Measurements from ENCODE around the gene PZP.

Gene PZP

DNA sequence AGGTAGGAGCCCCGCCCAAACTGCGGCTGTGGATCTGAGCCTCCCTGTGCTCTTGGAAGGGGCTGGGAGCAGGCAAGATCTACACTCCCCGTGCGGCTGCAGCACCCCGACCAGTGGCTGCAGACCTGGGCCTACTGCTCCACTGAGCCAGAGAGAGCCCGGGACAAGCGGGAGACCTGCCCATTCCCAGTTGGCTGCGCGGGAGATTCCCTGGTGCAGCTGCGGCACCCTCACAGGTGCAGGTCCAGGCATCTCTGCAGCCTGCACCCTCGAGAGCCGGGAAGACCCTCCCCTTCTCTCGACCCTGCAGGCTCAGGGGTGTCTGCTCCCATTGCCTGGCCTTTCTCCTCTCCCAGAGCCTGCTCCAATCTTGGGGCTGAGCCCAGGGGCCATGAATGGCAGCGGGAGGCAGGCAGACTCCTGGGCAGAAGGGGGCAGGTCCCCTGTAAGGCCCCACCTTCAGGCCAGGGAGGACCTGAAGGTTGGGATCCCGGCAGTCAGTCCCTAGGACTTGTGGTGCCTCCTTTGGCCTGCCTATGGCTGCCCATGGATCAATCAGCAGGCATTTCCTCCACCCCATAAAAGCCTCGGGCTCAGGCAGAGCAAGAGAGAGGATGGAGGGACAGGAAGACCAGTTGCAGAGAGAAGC is 83.7 kb downstream of the PZP start:
- DNase-seq (ENCODE audit: low read depth), result no peak

DNA sequence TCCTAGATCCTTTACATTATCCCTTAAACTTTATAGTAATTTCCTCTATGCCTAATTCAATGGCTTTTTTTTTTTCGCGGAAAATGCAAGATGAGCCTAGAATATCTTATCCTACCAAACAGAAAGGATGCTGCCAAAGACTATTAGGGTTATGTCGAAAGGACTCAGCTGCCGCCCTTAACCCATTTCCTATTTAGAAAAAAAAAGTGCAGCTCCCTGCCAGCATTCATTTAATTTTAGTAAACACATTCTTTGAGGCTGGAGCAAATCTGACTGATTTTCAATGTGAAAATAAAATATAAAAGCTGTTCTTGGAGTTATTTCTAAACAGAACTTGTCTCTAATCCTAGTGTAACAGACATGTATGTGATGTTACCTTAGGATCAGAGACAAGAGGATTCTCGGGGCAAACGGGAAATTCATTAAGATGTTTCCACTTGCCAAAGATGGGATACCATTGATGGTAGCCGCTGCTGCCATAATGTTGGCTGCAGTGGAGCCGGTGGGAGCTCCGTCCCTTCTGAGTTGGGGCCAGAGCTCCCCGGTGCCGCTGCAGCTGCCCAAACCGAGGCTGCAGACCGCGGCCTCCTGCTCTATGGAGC is 84.3 kb downstream of the PZP start:
- no peak for DNase-seq (ENCODE audit: low read depth)

DNA sequence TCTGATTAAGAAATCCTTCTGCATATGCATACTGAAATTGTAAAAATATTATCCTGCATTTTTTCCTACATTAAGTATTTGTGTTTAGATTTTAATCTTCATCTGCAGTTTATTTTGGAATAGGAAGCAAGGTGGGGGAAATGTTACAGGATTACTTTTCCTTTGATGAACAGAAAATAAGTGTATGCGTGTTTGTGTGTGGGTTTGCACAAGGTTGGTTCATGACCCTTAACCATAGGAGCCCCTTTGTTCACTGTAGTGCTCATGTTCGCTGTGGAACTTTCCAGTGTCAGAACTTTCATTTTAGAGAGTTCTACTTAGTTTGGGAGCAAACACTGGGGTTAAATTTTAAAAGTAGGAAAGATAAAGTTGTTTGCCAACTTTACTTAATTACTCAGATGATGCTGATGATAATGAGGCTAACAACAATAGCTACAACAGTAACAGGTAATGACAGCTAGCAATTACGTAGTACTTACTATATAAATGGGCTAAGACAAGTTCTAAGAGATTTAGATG is 86.0 kb downstream of the PZP start:
- DNase-seq (ENCODE audit: low read depth), result no peak

DNA sequence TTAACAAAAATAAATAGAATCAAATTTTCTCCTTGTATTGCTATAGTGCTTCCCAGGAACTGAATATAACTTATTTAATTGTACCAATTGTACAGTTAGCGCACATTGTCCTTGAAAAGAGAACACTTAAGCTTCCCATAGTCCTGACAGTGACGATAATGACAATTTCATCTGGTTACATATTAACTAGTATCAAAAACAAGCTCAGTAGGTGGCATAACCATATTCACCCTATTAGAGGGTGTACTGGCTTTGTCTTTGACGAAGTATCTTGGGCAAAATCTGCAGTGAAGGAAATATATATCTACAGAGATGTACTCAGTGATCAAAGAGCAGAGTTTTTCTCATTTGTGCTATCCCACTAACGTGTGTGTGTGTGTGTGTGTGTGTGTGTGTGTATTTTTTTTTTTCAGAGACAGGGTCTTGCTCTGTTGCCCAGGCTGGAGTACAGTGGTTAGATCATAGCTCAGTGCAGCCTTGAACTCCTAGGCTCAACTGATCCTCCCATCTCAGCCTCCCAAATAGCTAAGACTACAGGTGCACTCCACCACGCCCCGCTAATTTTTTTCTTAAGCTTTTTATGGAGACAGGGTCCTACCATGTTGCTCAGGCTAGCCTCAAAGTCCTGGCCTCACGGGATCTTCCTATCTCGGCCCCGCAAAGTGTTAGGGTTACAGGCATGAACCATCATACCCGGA is 87.6 kb downstream of the PZP start:
- no peak for DNase-seq (ENCODE audit: low read depth)

DNA sequence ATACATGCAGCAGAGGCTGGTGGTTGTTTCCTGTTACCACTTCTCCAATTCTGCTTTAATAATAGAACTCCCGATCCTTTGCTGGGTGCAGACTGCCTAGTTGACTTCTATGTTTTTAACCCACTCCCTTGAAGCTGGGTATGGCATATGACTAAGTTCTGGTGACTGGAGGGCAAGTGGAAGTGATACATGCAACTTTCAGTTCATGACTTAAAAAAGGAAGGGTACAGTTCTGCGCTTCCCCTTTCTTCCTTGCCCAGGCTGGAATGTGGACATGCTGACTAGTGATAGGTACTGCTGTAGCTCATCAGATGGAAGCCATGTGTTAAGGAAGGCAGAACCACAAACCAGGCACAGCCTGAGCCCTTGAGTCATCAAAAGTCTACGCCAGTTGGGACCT is 90.0 kb downstream of the PZP start:
- DNase-seq (ENCODE audit: low read depth), result no peak

DNA sequence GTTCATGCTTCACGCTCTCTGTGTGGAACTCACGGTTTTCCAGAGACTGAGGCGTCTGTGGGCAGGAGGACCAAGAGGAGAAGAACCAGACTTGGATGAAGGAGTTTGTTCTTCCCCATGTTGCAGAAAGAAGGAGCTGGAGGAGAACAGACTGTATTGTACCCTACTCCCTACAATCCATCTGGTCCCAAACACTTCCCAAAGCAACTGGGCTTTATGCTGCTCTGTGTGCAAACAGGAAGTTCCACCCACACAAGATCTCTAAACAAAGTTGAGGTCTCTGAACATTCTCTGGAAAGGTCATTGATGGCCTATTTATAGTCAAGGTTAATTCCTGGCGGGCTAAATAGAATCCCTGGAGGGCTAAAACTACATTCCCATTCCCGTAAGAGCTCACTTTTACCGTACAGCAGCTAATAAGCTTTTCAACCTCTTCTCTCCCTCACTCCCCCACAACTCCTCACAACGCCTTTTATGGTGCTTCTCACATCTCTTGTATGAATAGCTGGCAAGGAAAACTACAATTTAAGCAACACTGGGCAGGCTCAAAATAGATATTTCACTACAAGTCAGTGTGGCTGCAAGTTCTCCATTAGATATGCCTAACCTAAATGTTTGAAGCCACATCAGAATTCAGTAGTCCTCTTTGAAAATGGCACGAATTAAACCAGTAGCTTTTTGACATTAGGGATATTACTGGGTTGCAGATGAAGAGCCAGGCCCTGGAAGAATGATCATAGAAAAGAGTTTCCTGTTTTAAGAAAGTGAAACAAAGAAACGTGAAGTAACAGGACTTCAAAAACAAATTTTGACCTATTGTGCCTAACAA is 92.2 kb downstream of the PZP start, which contains the start of gene A2M:
Gene A2M (minus strand): TSS at position 189 of the 829 bp plus-strand sequence. CDS start 70 bp downstream, at position 119.
- no peak for DNase-seq (ENCODE audit: low read depth)

DNA sequence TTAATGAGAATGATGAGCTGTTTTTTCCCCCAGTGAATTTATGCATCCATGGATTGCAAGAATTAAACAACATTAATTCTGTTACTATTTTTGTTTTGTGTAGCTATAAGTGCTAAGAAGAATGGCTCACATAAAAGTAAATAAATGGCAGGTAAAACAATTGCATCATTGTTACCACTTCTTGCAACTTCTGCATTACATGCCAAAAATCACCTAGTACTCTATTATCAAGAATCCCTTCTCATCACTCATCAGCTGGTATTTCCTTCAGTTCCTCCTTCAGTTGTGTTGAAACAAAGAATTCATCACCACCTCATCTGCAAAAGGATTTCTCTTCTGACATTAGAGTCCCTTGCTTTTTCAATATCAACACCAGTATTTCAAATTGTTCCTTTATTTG is 93.2 kb downstream of the PZP start:
- DNase-seq (ENCODE audit: low read depth), result no peak

DNA sequence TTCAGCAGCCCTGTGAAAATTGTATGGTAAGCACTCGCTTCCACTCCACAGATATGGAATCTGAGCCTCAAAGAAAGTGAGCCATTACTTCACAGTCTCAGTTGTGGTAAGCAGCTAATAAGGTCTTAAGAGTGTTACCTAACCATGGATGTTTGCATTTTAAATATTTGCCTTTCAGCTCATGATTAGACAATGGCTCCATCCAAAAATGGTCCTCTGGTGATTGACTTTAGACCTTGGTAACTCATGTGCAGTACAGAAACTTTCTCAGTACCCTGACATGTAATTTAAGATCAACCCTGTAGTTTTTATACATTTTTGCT is 94.2 kb downstream of the PZP start:
- no peak for DNase-seq (ENCODE audit: low read depth)

DNA sequence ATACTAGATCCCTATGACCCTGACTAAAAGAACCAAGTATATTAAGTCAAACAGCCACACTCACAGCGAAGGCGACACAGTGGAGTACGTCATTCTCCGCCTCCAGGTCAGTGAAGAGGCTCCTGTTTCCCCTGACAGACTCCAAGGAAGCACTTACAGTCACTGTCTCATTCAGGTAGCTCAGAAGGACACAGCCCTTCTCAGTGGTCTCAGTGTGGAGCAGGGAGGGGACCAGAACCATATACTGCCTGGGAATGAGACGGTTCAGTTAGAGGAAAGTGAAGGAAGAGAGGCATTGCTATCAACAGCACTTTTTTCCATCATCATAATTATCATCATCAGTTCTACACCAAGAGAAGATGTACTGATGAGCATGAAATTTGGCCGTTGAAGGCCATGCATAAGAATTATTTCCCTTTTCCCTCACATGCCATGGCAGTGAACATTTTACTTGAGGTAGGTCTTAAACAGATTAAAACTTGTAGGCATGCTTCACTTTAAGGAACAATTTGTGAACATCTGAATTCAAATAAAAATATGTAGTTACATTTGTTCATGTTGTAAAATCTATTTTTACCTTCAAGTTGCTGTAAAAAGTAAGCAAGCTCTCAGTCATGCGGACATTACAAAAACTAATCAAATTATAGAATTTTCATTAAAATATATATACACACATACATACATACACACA is 94.8 kb downstream of the PZP start:
- DNase-seq (ENCODE audit: low read depth), result no peak

DNA sequence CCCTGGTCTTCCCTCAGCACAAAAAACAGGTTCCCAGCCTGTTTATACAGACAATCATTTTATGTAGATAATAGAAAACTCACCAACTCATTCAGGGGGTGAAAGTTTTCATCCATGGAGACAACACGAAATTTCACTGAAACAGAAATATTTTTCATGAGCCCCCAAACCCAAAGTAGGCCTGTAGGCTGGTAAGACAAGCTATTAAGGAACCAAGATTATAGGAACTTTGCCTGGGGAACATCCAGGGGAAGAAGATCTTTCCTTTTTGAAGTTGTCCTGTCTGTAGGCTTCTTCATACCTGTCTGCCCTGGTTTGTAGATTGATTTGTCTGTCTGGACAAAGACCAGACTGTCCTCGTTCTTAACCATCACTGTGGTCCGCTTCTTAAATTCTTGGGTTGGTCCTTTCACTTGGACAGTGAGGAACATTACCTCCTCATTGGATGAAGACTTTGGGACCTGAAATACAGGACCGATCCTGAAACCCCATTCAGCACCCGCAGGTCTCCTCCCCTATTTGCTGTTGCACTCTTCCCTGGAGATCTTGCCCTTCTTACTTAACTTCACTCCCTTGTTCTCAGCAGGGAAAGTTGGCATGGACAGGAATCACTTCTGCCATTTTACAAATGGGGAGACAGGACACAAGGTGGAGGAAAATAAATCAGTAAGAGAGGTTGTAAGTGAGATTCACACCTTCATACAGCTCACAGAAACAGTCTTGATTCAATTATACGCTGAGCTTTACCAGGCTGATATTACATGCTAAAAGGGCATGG is 95.9 kb downstream of the PZP start:
- no peak for DNase-seq (ENCODE audit: low read depth)

DNA sequence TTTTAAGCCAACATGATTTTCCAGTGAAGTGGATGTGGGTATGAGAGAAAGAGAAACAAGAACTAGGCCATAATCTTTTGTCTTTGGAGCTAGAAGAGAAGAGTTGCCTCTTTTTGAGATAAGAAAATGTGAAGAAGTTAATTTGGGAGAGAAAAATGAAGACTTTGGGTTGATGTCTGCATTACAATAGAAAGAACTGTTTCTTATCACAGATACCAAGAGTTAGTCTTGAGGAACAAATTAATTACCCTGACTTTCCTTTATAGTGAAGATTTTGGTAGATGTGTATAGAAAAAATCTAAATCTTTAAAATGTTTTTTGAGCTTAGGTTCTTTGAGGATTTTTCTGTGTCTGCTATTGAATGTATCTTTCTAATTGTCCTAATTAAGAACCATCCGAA is 96.7 kb downstream of the PZP start:
- DNase-seq (ENCODE audit: low read depth), result no peak

DNA sequence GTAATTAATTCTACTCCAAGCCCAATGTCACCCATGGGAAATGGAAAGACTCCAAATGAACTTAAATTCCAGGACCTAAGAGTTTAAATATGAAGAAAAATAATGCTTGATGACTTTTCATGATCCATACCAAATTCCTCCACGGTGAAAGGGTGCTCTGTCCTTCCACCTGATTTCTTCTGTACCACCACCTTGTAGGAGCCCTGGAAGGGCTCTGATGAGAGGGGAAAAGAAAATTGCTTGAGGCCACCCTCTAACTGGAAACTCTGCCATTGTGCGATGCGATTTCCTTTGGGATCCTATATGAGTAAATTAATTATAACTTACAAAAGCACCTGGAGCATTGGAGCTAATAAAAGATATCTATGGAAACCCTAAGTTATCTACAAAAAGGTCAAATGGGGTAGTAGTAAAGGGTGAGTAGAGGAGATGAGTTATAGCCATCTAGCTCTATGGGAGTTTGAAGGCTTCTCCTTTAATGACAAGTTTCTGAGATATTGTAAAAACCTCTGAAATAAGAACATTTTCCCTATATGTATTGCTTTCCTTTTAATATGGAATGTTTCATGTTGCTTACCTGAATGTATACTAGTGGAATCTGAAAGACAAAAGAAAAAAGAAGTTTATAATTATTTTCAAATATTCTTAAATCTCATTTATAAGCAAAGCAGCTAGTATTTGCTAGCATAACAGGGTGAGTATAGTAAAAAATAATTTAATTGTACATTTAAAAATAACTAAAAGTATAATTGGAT is 98.3 kb downstream of the PZP start:
- DNase-seq (ENCODE audit: low read depth), result no peak

DNA sequence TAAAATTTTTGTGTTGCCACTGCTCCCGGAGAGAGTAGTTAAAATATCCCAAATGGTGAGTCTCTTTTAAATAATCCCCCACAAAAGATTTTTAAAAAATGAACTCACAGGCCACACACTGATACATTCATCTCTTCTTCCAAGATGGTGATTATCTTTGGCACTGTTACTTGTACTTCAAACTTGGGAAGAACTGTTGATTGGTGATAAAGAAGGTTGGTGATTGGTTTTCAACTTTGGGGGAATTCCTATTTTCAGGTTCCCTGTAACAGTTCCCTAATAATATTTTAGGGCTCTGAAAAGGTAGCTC is 99.0 kb downstream of the PZP start:
- DNase-seq (ENCODE audit: low read depth), result no peak

DNA sequence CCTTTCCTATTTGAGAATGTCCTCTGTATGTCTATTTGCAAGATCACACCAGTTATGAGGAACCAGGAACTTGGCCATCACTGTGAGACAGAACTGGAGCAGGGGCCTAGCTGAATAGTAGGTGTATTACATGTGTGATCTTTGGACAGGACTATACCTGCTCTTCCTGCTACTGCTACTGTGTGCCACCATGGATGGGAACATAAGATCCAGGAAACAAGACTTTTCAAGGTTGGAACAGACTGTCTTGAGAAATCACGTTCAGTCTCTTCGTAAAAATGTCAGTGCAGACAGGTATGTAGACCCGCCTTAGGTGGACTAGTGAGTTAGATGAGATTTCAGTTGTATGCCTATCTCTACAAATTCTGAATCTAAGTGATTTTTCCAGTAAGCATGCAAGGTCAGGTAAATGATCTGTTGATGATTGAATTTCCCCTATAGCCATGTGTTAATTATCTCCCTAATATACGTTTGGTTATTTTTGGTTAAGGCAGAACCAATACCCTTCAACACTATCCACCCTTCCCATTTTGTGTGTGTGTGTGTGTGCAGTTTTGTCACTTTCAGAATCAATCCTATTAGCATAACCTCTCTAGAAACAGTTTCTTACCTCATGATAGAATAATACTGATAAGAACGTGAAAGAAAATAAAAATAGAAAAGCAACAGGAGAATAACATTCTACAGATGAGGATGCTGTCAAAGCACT is 99.5 kb downstream of the PZP start:
- no peak for DNase-seq (ENCODE audit: low read depth)

DNA sequence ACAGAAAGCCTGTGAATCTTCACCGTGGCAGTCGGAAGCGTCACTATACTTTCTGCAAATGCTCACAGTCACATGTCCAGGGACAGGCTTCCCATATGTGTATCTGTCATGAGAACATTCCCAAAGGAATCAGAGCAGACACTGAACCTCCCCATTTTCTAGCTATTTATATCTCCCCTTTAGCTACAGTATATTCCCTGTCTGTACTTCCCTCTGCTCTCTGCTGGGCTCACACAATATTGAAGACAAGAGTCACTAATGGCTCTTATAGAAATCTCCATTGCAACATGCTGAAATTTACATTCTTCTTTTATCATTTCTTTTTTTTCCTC is 100.7 kb downstream of the PZP start:
- DNase-seq (ENCODE audit: low read depth), result no peak

DNA sequence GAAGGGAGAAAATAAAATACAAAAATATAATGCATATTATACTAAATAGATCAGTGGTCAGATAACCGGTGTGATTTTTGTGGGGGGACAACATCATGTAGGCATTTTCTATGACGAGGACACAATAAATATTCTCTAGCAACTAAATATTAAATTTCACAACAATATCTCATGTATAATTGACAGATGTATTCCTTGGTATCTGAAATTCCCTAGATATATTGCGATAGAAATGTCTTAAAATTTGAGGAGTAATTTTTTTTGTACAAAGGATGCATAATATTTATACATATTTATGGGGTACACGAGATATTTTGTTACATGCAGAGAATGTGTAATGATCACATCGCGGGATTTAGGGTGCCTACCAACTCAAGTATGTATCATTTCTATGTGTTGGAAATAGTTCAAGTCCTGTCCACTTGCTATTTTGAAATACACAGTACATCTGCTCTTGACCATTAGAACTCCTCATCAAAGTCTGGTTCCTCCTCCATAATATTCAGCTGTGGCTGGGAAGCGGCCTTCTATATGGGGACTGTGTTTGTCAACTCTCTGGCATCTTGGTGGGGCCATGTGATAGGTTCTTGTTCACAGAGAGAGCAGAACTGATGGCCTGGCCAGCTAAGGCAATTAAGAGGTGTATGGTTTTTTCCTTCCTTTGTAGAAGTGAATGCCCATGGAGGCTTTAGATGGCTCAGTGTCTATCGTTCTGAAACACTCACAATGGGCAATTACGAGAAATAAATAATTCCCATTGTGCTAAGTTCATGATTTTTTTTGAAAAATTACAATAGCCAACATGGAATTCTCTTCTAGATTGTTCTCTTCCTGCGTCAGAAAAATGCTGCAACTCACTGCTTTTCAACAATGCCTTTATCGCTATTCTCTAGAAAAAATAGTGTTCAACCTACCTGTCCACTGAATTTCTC is 101.3 kb downstream of the PZP start:
- no peak for DNase-seq (ENCODE audit: low read depth)

DNA sequence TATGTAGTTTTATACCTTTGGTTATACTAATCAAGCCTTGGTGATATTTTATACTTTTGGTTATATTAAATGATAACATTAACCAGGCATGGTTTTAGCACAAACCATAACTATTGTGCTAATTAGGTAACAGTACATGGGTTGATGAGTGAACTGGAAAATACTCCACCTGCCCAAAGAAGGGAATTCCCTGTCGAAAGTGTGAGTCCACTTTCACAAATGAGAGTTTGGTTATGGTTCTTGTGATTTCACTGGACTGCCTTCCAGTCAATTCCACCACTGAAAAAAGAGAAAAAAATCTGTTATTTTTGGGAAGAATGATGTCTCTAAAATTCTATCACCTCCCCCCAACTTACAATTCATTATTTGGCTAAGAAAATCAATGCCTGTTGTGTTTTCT is 102.1 kb downstream of the PZP start:
- no peak for DNase-seq (ENCODE audit: low read depth)

DNA sequence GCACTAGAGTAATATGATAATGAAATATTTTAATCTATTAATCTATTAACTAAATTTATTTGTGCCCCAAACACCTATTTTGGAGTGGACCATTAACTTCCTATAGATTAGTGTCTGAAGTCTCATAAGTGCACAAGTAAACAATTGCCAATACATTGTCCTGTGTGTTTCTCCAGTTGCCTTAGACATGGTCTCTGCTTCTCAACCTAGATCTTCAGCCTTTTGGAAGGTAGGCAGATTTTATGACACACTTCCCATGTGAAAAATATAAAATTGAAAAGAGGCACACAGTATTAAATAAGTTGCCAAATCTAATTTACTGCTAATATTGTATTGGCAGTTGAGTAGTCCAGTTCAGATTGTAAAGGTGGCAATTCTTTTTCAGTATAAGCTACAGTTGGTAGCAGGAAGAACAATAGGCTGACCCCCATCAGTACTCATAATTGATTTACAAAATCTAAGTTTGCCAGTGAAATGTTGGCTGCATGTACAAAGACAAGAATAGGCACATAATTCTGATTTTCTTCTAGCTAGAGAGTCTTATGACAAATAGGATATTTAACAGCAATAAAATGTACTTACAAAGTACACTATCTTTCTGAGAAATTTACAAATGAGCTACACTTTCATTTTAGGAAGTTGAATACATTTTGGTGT is 103.3 kb downstream of the PZP start:
- DNase-seq (ENCODE audit: low read depth), result no peak
